ENCODE measurements around the gene STRIP2. TPM values are rescaled to one million over a fixed set of nuclear protein-coding genes. Genes with fewer than 3 reads are reported as not detected.
"Not testable (repeated sequence)": the region's sequence is repeated elsewhere in the genome, so short reads cannot be mapped to it uniquely, and the experiment has no call there.

STRIP2 gene
- total and polyA plus RNA-seq, 4 experiments from 2014 or later: 0.20 to 0.22 TPM; not detected in 2

GRCh38 chr7:129401228-129401966 lies 32.8 kb upstream of the STRIP2 start:
- Mint-ChIP-seq H3K27ac (no peak overlapping the region), H3K4me3 (no peak overlapping the region), H3K4me1 (no peaks in the 10 kb centered on the region), H3K27me3 (no peaks in the 10 kb centered on the region), H3K9me3 (no peaks in the 10 kb centered on the region), H3K36me3 (peaks cover 53% of the 10 kb centered on the region in 2 donors)
- no peaks in the 10 kb centered on the region for H3K27me3 ChIP-seq (ENCODE audit: insufficient read depth, low read length)
- no peak overlapping the region for H3K4me3 ChIP-seq (ENCODE audit: low read length in 2 of 2)
- intact Hi-C loops (cut with micrococcal nuclease): no loop called here
- ChIA-PET CTCF (ENCODE audit: partially characterized antibody) (interaction anchor here (0.9 to 2.7 kb wide), 3 partner anchors 12 to 34 kb away, joined by 4 to 10 read pairs (median 5); no protein-coding TSS in a partner anchor), POLR2A (ENCODE audit: partially characterized antibody) (no interaction called here)
- no peak for DNase-seq
- H3K36me3 ChIP-seq (ENCODE audit: insufficient read depth, low read length): no peaks in the 10 kb centered on the region
- H3K4me1 ChIP-seq (ENCODE audit: insufficient read depth, low read length): no peaks in the 10 kb centered on the region
- no peaks in the 10 kb centered on the region for H3K9me3 ChIP-seq (ENCODE audit: control insufficient read depth in 1 of 2, low read length in 2 of 2)
- no peak overlapping the region for H3K27ac ChIP-seq (ENCODE audit: low read depth, low read length)

GRCh38 chr7:129401967-129402860 lies 32.0 kb upstream of the STRIP2 start:
- Mint-ChIP-seq H3K36me3 (peaks cover 52 to 54% of the 10 kb centered on the region in 2 donors), H3K4me1 (no peaks in the 10 kb centered on the region), H3K27ac (no peak overlapping the region), H3K27me3 (no peaks in the 10 kb centered on the region), H3K4me3 (no peak overlapping the region), H3K9me3 (no peaks in the 10 kb centered on the region)
- no peak overlapping the region for H3K4me3 ChIP-seq (ENCODE audit: low read length in 2 of 2)
- no peak overlapping the region for H3K27ac ChIP-seq (ENCODE audit: low read depth, low read length)
- no peak for DNase-seq
- H3K36me3 ChIP-seq (ENCODE audit: insufficient read depth, low read length): no peaks in the 10 kb centered on the region
- CTCF ChIA-PET (ENCODE audit: partially characterized antibody): interaction anchor here (0.9 to 2.7 kb wide), 3 partner anchors 26 to 238 kb away, joined by 3 to 10 read pairs (median 5); no protein-coding TSS in a partner anchor
- intact Hi-C loops (cut with micrococcal nuclease): no loop called here
- no peaks in the 10 kb centered on the region for H3K4me1 ChIP-seq (ENCODE audit: insufficient read depth, low read length)
- no peaks in the 10 kb centered on the region for H3K27me3 ChIP-seq (ENCODE audit: insufficient read depth, low read length)
- POLR2A ChIA-PET (ENCODE audit: partially characterized antibody): interaction anchor here (0.6 kb wide), 1 partner anchor 54 kb away, joined by 3 read pairs; no protein-coding TSS in a partner anchor
- H3K9me3 ChIP-seq (ENCODE audit: control insufficient read depth in 1 of 2, low read length in 2 of 2): no peaks in the 10 kb centered on the region

GRCh38 chr7:129405527-129405926 lies 28.7 kb upstream of the STRIP2 start:
- no peak overlapping the region for H3K4me3 Mint-ChIP-seq
- ChIA-PET POLR2A (ENCODE audit: partially characterized antibody) (no interaction called here), CTCF (ENCODE audit: partially characterized antibody) (interaction anchor here (1.0 kb wide), 1 partner anchor 30 kb away, joined by 3 read pairs; no protein-coding TSS in a partner anchor)
- peaks cover 0 to 1% (median 0%) of the 10 kb centered on the region in 8 donors for H3K9me3 Mint-ChIP-seq
- Histone ChIP-seq H3K9me3 (ENCODE audit: control insufficient read depth in 1 of 2, low read length in 2 of 2) (no peaks in the 10 kb centered on the region), H3K4me3 (ENCODE audit: low read length in 2 of 2) (no peak overlapping the region), H3K4me1 (ENCODE audit: insufficient read depth, low read length) (no peaks in the 10 kb centered on the region), H3K27me3 (ENCODE audit: insufficient read depth, low read length) (no peaks in the 10 kb centered on the region), H3K27ac (ENCODE audit: low read depth, low read length) (no peak overlapping the region), H3K36me3 (ENCODE audit: insufficient read depth, low read length) (no peaks in the 10 kb centered on the region)
- H3K4me1 Mint-ChIP-seq: no peaks in the 10 kb centered on the region
- intact Hi-C loops (cut with micrococcal nuclease): no loop called here
- H3K36me3 Mint-ChIP-seq: peaks cover 67 to 70% of the 10 kb centered on the region in 2 donors
- no peak overlapping the region for H3K27ac Mint-ChIP-seq
- no peak for DNase-seq
- no peaks in the 10 kb centered on the region for H3K27me3 Mint-ChIP-seq

- intact Hi-C loops (cut with micrococcal nuclease); CTCF ChIA-PET (ENCODE audit: partially characterized antibody): not testable (repeated sequence)
- H3K27ac Mint-ChIP-seq: peak overlapping the region in 1 of 7 donors; percentile 8
Measured at GRCh38 chr7:129410238-129410637, 24.0 kb upstream of the STRIP2 start.

GRCh38 chr7:129412501-129412900 lies 21.7 kb upstream of the STRIP2 start:
- ChIA-PET POLR2A (ENCODE audit: partially characterized antibody) (no interaction called here), CTCF (ENCODE audit: partially characterized antibody) (interaction anchor here (1.1 kb wide), 1 partner anchor 45 kb away, joined by 4 read pairs; no protein-coding TSS in a partner anchor)
- Mint-ChIP-seq H3K27me3 (no peaks in the 10 kb centered on the region), H3K4me3 (no peak overlapping the region), H3K4me1 (no peaks in the 10 kb centered on the region), H3K27ac (peak overlapping the region in 1 of 7 donors; percentile 23), H3K9me3 (peaks cover 0 to 7% (median 2%) of the 10 kb centered on the region in 8 donors), H3K36me3 (peaks cover 56 to 63% of the 10 kb centered on the region in 2 donors)
- H3K27me3 ChIP-seq (ENCODE audit: insufficient read depth, low read length): no peaks in the 10 kb centered on the region
- intact Hi-C loops (cut with micrococcal nuclease): no loop called here
- no peak overlapping the region for H3K4me3 ChIP-seq (ENCODE audit: low read length in 2 of 2)
- H3K4me1 ChIP-seq (ENCODE audit: insufficient read depth, low read length): no peaks in the 10 kb centered on the region
- H3K36me3 ChIP-seq (ENCODE audit: insufficient read depth, low read length): no peaks in the 10 kb centered on the region
- H3K27ac ChIP-seq (ENCODE audit: low read depth, low read length): no peak overlapping the region
- DNase-seq: no peak
- H3K9me3 ChIP-seq (ENCODE audit: control insufficient read depth in 1 of 2, low read length in 2 of 2): no peaks in the 10 kb centered on the region

More at GRCh38 chr7:129410238-129410637, 24.0 kb upstream of the STRIP2 start:
- peaks cover 66 to 75% of the 10 kb centered on the region in 2 donors for H3K36me3 Mint-ChIP-seq
- not testable (repeated sequence) for H3K4me1 ChIP-seq (ENCODE audit: insufficient read depth, low read length); H3K27me3 Mint-ChIP-seq; DNase-seq; H3K27me3 ChIP-seq (ENCODE audit: insufficient read depth, low read length); H3K36me3 ChIP-seq (ENCODE audit: insufficient read depth, low read length); H3K9me3 Mint-ChIP-seq; H3K4me3 ChIP-seq (ENCODE audit: low read length in 2 of 2); H3K4me1 Mint-ChIP-seq; H3K4me3 Mint-ChIP-seq; H3K9me3 ChIP-seq (ENCODE audit: control insufficient read depth in 1 of 2, low read length in 2 of 2); H3K27ac ChIP-seq (ENCODE audit: low read depth, low read length)
- POLR2A ChIA-PET (ENCODE audit: partially characterized antibody): interaction anchor here (0.6 kb wide), 1 partner anchor 24 kb away, joined by 3 read pairs; the partner anchor contains the start of gene STRIP2

GRCh38 chr7:129417073-129417472 lies 17.2 kb upstream of the STRIP2 start:
- Histone ChIP-seq H3K4me3 (ENCODE audit: low read length in 2 of 2) (no peak overlapping the region), H3K4me1 (ENCODE audit: insufficient read depth, low read length) (no peaks in the 10 kb centered on the region), H3K36me3 (ENCODE audit: insufficient read depth, low read length) (no peaks in the 10 kb centered on the region), H3K27ac (ENCODE audit: low read depth, low read length) (no peak overlapping the region), H3K27me3 (ENCODE audit: insufficient read depth, low read length) (no peaks in the 10 kb centered on the region), H3K9me3 (ENCODE audit: control insufficient read depth in 1 of 2, low read length in 2 of 2) (no peaks in the 10 kb centered on the region)
- H3K4me1 Mint-ChIP-seq: no peaks in the 10 kb centered on the region
- no peak overlapping the region for H3K4me3 Mint-ChIP-seq
- intact Hi-C loops (cut with micrococcal nuclease): no loop called here
- CTCF ChIA-PET (ENCODE audit: partially characterized antibody): no interaction called here
- peaks cover 31 to 39% of the 10 kb centered on the region in 2 donors for H3K36me3 Mint-ChIP-seq
- no peaks in the 10 kb centered on the region for H3K27me3 Mint-ChIP-seq
- H3K9me3 Mint-ChIP-seq: peaks cover 0 to 4% (median 2%) of the 10 kb centered on the region in 8 donors
- no peak overlapping the region for H3K27ac Mint-ChIP-seq
- POLR2A ChIA-PET (ENCODE audit: partially characterized antibody): no interaction called here
- no peak for DNase-seq

- Histone ChIP-seq H3K9me3 (ENCODE audit: control insufficient read depth in 1 of 2, low read length in 2 of 2) (no peaks in the 10 kb centered on the region), H3K27me3 (ENCODE audit: insufficient read depth, low read length) (no peaks in the 10 kb centered on the region), H3K4me1 (ENCODE audit: insufficient read depth, low read length) (no peaks in the 10 kb centered on the region), H3K36me3 (ENCODE audit: insufficient read depth, low read length) (no peaks in the 10 kb centered on the region), H3K4me3 (ENCODE audit: low read length in 2 of 2) (no peak overlapping the region), H3K27ac (ENCODE audit: low read depth, low read length) (no peak overlapping the region)
- DNase-seq: no peak
- no peaks in the 10 kb centered on the region for H3K27me3 Mint-ChIP-seq
- intact Hi-C loops (cut with micrococcal nuclease): no loop called here
- H3K36me3 Mint-ChIP-seq: peaks cover 32 to 60% of the 10 kb centered on the region in 2 donors
- H3K4me3 Mint-ChIP-seq: no peak overlapping the region
- no peaks in the 10 kb centered on the region for H3K9me3 Mint-ChIP-seq
- ChIA-PET CTCF (ENCODE audit: partially characterized antibody) (no interaction called here), POLR2A (ENCODE audit: partially characterized antibody) (interaction anchor here (1.0 kb wide), 1 partner anchor 12 kb away, joined by 3 read pairs; the partner anchor contains the start of gene STRIP2)
- peaks cover 0 to 4% (median 0%) of the 10 kb centered on the region in 4 donors for H3K4me1 Mint-ChIP-seq
- H3K27ac Mint-ChIP-seq: no peak overlapping the region
Measured at GRCh38 chr7:129421717-129422250, 12.4 kb upstream of the STRIP2 start.

Data from CD4-positive, alpha-beta memory T cell (primary cell).